ENCODE measurements around the gene TMIGD1.
"Not testable (repeated sequence)": the region's sequence is repeated elsewhere in the genome, so short reads cannot be mapped to it uniquely, and the experiment has no call there.

TMIGD1 gene

GRCh38 chr17:30358055-30358760, 24.4 kb upstream of the TMIGD1 start:
- no peak for TF ChIP-seq CTCF (IDR thresholded peaks at IDR 0.05; ENCODE audit: borderline replicate concordance, insufficient read depth, low read depth, low read length)
- no peak overlapping the region for H3K4me3 ChIP-seq (ENCODE audit: low read depth, low read length)

- H3K4me3 ChIP-seq (ENCODE audit: low read depth, low read length): no peak overlapping the region
- TF ChIP-seq CTCF (IDR thresholded peaks at IDR 0.05; ENCODE audit: borderline replicate concordance, insufficient read depth, low read depth, low read length): no peak
Observed at GRCh38 chr17:30357476-30357875, 23.6 kb upstream of the TMIGD1 start.

- no peak for TF ChIP-seq CTCF (IDR thresholded peaks at IDR 0.05; ENCODE audit: borderline replicate concordance, insufficient read depth, low read depth, low read length)
Observed at GRCh38 chr17:30354701-30355100, 20.8 kb upstream of the TMIGD1 start.

GRCh38 chr17:30352240-30352814, 18.5 kb upstream of the TMIGD1 start:
- no peak for TF ChIP-seq CTCF (IDR thresholded peaks at IDR 0.05; ENCODE audit: borderline replicate concordance, insufficient read depth, low read depth, low read length)
- H3K4me3 ChIP-seq (ENCODE audit: low read depth, low read length): no peak overlapping the region

More at GRCh38 chr17:30354701-30355100, 20.8 kb upstream of the TMIGD1 start:
- H3K4me3 ChIP-seq (ENCODE audit: low read depth, low read length): no peak overlapping the region

- no peak for TF ChIP-seq CTCF (IDR thresholded peaks at IDR 0.05; ENCODE audit: borderline replicate concordance, insufficient read depth, low read depth, low read length)
- H3K4me3 ChIP-seq (ENCODE audit: low read depth, low read length): no peak overlapping the region
Observed at GRCh38 chr17:30351735-30352134, 17.9 kb upstream of the TMIGD1 start.

- not testable (repeated sequence) for H3K4me3 ChIP-seq (ENCODE audit: low read depth, low read length)
Observed at GRCh38 chr17:30351263-30351662, 17.4 kb upstream of the TMIGD1 start.

GRCh38 chr17:30349252-30349651, 15.4 kb upstream of the TMIGD1 start:
- H3K4me3 ChIP-seq (ENCODE audit: low read depth, low read length): no peak overlapping the region
- TF ChIP-seq CTCF (IDR thresholded peaks at IDR 0.05; ENCODE audit: borderline replicate concordance, insufficient read depth, low read depth, low read length): no peak

Measured in GM12875 (cell line).